NOMO-1 treated with DMSO at 0.1 percent for 48 hours (cell line): Measurements from ENCODE around the gene RAMP3.
"Not testable (repeated sequence)": the region's sequence is repeated elsewhere in the genome, so short reads cannot be mapped to it uniquely, and the experiment has no call there.

ENCODE experiments used
- DNase-seq: peaks from one replicate; lab custom pipeline; 2025; ENCODE audit not compliant: unreplicated experiment; lab: John Stamatoyannopoulos, UW

Gene RAMP3

GRCh38 chr7:45156516-45157272 lies 897 bp upstream of the RAMP3 start:
- DNase-seq: no peak

- DNase-seq: no peak
Measured at GRCh38 chr7:45157286-45157652, 322 bp upstream of the RAMP3 start.

GRCh38 chr7:45158471-45158870 lies 880 bp downstream of the RAMP3 start:
- DNase-seq: no peak

- no peak for DNase-seq
Measured at GRCh38 chr7:45159296-45159695, 1.7 kb downstream of the RAMP3 start.

- peak; percentile 17 for DNase-seq
Measured at GRCh38 chr7:45160417-45160881, 2.9 kb downstream of the RAMP3 start.

- DNase-seq: no peak
Measured at GRCh38 chr7:45161138-45161537, 3.5 kb downstream of the RAMP3 start.

GRCh38 chr7:45161842-45162241 lies 4.3 kb downstream of the RAMP3 start:
- no peak for DNase-seq

- DNase-seq: no peak
Measured at GRCh38 chr7:45162311-45162845, 4.8 kb downstream of the RAMP3 start.

GRCh38 chr7:45162943-45163691 lies 5.5 kb downstream of the RAMP3 start:
- no peak for DNase-seq

- no peak for DNase-seq
Measured at GRCh38 chr7:45163692-45164052, 6.1 kb downstream of the RAMP3 start.

GRCh38 chr7:45164271-45164670 lies 6.7 kb downstream of the RAMP3 start:
- DNase-seq: not testable (repeated sequence)

GRCh38 chr7:45165857-45166256 lies 8.3 kb downstream of the RAMP3 start:
- DNase-seq: no peak

- DNase-seq: no peak
Measured at GRCh38 chr7:45171946-45172345, 14.4 kb downstream of the RAMP3 start.

GRCh38 chr7:45173596-45174327 lies 16.2 kb downstream of the RAMP3 start:
- DNase-seq: no peak

- DNase-seq: no peak
Measured at GRCh38 chr7:45174328-45174610, 16.7 kb downstream of the RAMP3 start.

- no peak for DNase-seq
Measured at GRCh38 chr7:45174966-45175765, 17.6 kb downstream of the RAMP3 start.

GRCh38 chr7:45176091-45176490 lies 18.5 kb downstream of the RAMP3 start:
- no peak for DNase-seq

GRCh38 chr7:45176886-45177731 lies 19.5 kb downstream of the RAMP3 start:
- no peak for DNase-seq

GRCh38 chr7:45177801-45178200 lies 20.2 kb downstream of the RAMP3 start:
- DNase-seq: no peak
